GM12872 (cell line): ENCODE results near the gene PEX26.

ENCODE experiments used
- CTCF ChIP-seq: IDR thresholded peaks from 3 replicates; pipeline ENCODE4 v1.5.1; 2011; ENCODE audit warnings: low read depth, mild to moderate bottlenecking, low read length, moderate library complexity; ENCODE audit not compliant: insufficient read depth

The PEX26 gene

DNA sequence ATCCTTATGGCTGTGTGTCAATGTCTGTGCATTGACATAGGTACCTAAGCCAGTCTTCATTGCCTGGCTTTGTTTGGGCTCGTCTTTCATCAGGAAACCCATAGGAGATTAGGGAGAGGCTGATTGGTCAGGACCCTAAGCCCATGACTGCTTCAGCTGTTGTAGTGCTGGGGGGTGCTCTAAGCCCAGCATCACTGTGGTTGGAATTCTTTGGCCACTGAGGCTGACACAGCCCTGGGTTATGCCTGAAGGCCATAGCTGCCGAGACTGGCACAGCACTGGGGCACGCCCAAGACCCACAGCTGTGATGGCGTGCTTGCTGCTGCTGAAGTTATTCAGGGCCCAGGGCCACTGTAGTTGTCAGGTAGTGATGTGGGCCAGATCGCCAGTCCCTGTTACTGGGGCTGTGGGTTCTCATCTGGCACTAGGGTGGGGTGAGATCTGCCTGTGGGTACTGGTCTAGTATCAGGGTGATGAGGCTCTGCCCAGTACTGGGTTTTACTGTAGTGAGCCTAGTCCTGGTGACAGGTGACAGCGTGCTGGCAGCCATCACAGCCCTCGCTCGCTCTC is 77.1 kb downstream of the PEX26 start:
- no peak for TF ChIP-seq CTCF
